Measurements from ENCODE around the gene BID. TPM values are rescaled to one million over a fixed set of nuclear protein-coding genes. Genes with fewer than 3 reads are reported as not detected.

Gene BID
- total RNA-seq, 1 experiment from 2014 or later, result 44.4 TPM

DNA sequence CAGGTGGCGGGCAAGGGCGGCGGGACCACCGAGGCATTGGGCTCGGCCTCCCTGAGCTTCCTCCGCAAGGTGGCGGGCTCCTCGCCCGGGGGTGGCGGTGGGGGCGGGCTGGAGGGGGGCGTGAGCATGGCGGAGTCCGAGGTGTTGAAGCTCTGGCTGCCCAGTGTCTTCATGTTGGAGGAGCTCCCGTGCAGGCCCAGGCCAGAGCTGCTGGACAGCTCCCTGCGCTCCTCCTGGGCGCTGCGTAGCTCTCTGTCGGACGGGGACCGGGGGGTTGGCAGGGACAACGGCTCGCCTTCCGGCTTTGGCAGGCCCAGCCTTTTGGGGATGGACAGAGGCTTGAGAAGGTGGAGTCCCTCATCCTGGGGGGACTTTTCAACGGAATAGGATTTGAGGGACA lies 43.9 kb upstream of the BID start:
- Histone ChIP-seq H3K4me2 (no peak overlapping the region), H3K36me3 (ENCODE audit: low read depth) (no peaks in the 10 kb centered on the region), H3K4me1 (replicated peaks; ENCODE audit: insufficient read depth) (no peaks in the 10 kb centered on the region), H3F3A (ENCODE audit: insufficient read depth, low read depth) (no peaks in the 10 kb centered on the region), H3K79me2 (ENCODE audit: low read depth) (no peaks in the 10 kb centered on the region), H4K20me1 (ENCODE audit: insufficient read depth) (no peaks in the 10 kb centered on the region), H3K27me3 (ENCODE audit: insufficient read depth, low read depth) (no peaks in the 10 kb centered on the region), H3K9me3 (ENCODE audit: insufficient read depth, low read depth) (no peaks in the 10 kb centered on the region), H3K4me3 (no peak overlapping the region), H3K27ac (no peak overlapping the region), H2AFZ (no peak overlapping the region), H3K9me2 (ENCODE audit: insufficient read depth) (no peaks in the 10 kb centered on the region)
- DNase-seq, result no peak
- BruUV-seq (replicated peaks), result no TSS peak
- ChIA-PET POLR2A (ENCODE audit: unreplicated experiment) (no interaction called here), CTCF (no interaction called here)
- TF ChIP-seq, protein P1, sequence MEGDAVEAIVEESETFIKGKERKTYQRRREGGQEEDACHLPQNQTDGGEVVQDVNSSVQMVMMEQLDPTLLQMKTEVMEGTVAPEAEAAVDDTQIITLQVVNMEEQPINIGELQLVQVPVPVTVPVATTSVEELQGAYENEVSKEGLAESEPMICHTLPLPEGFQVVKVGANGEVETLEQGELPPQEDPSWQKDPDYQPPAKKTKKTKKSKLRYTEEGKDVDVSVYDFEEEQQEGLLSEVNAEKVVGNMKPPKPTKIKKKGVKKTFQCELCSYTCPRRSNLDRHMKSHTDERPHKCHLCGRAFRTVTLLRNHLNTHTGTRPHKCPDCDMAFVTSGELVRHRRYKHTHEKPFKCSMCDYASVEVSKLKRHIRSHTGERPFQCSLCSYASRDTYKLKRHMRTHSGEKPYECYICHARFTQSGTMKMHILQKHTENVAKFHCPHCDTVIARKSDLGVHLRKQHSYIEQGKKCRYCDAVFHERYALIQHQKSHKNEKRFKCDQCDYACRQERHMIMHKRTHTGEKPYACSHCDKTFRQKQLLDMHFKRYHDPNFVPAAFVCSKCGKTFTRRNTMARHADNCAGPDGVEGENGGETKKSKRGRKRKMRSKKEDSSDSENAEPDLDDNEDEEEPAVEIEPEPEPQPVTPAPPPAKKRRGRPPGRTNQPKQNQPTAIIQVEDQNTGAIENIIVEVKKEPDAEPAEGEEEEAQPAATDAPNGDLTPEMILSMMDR (conservative IDR thresholded peaks at IDR 0.05), result no peak
- intact Hi-C loops (cut with micrococcal nuclease; ENCODE audit: unreplicated experiment), result no loop called here

DNA sequence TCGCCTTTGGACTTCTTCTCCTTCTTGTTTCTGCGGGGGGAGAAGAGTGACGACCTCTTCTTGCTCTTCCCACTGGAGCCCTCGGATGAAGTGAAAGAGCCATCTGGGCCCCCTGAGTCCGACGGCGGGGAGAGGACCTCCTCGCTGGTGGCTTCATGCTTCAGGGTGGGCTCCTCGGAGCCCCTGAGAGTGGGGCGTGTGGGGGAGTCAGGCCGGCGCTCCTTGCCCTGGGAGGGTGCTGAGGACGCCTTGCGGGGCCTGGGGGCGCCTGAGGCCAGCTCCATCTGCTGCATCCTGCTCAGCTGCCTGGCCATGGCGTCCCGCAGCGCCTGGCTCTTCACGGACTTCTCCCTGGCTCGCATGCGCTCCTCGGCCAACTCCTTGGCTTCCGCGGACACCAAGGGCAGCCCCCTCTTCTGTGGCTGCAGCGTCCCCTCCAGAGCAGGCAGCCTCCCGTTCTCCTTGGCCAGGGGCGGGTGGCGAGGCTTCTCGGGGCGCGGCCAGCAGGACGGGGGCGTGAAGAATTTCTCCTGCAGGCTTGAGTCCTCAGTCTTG lies 43.3 kb upstream of the BID start:
- no peaks in the 10 kb centered on the region for H4K20me1 ChIP-seq (ENCODE audit: insufficient read depth)
- H3F3A ChIP-seq (ENCODE audit: insufficient read depth, low read depth), result no peaks in the 10 kb centered on the region
- no peaks in the 10 kb centered on the region for H3K79me2 ChIP-seq (ENCODE audit: low read depth)
- no peak overlapping the region for H2AFZ ChIP-seq
- ChIA-PET POLR2A (ENCODE audit: unreplicated experiment) (no interaction called here), CTCF (no interaction called here)
- no peak for TF ChIP-seq EZH2 (IDR thresholded peaks at IDR 0.05; ENCODE audit: low read depth)
- TF ChIP-seq, protein P1 (conservative IDR thresholded peaks at IDR 0.05), result no peak
- BruUV-seq (replicated peaks), result no TSS peak
- DNase-seq, result no peak
- no peaks in the 10 kb centered on the region for H3K36me3 ChIP-seq (ENCODE audit: low read depth)
- H3K4me3 ChIP-seq, result no peak overlapping the region
- no peaks in the 10 kb centered on the region for H3K4me1 ChIP-seq (replicated peaks; ENCODE audit: insufficient read depth)
- no peak overlapping the region for H3K4me2 ChIP-seq
- H3K9me3 ChIP-seq (ENCODE audit: insufficient read depth, low read depth), result no peaks in the 10 kb centered on the region
- no peak overlapping the region for H3K27ac ChIP-seq
- H3K27me3 ChIP-seq (ENCODE audit: insufficient read depth, low read depth), result no peaks in the 10 kb centered on the region
- intact Hi-C loops (cut with micrococcal nuclease; ENCODE audit: unreplicated experiment), result no loop called here
- H3K9me2 ChIP-seq (ENCODE audit: insufficient read depth), result no peaks in the 10 kb centered on the region

DNA sequence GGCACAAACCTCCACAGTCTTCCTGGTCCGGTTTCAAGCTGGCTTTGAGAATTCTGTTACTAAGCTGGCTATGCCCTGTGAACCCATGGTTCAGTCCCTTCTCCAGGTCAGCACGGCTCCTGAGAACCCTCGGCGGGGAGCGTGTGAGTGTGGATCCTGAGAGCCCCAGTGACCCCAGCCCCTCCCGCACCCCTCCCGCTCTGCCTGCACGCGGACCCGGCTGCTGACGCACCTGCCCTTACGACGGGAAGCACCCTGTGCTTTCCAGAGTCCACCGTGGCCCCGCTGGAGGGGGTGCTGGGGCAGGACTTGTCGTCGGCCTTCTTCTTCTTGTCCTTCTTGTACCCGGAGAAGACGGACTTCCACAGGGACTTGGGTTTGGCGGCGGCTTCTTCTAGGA lies 42.8 kb upstream of the BID start:
- Histone ChIP-seq H2AFZ (no peak overlapping the region), H3K79me2 (ENCODE audit: low read depth) (no peaks in the 10 kb centered on the region), H3K4me1 (replicated peaks; ENCODE audit: insufficient read depth) (no peaks in the 10 kb centered on the region), H3K4me2 (no peak overlapping the region), H4K20me1 (ENCODE audit: insufficient read depth) (no peaks in the 10 kb centered on the region), H3K27me3 (ENCODE audit: insufficient read depth, low read depth) (no peaks in the 10 kb centered on the region), H3K9me3 (ENCODE audit: insufficient read depth, low read depth) (no peaks in the 10 kb centered on the region), H3K9me2 (ENCODE audit: insufficient read depth) (no peaks in the 10 kb centered on the region), H3K27ac (no peak overlapping the region), H3K36me3 (ENCODE audit: low read depth) (no peaks in the 10 kb centered on the region), H3K4me3 (no peak overlapping the region), H3F3A (ENCODE audit: insufficient read depth, low read depth) (no peaks in the 10 kb centered on the region)
- POLR2A ChIA-PET (ENCODE audit: unreplicated experiment), result no interaction called here
- intact Hi-C loops (cut with micrococcal nuclease; ENCODE audit: unreplicated experiment), result no loop called here
- no TSS peak for BruUV-seq (replicated peaks)
- TF ChIP-seq EZH2 (IDR thresholded peaks at IDR 0.05; ENCODE audit: low read depth), result no peak
- TF ChIP-seq, protein P1 (conservative IDR thresholded peaks at IDR 0.05), result no peak
- CTCF ChIA-PET, result no interaction called here
- DNase-seq, result no peak

Measured in PC-9 (cell line).